Fibroblast of pulmonary artery (primary cell): ENCODE data around the gene GABRB1.

Experiments
- DNase-seq: peaks from one replicate; pipeline ENCODE4 v3.0.0-alpha.2; 2010; ENCODE audit warnings: low read depth
- H3K4me3 ChIP-seq: replicated peaks from 2 replicates; pipeline ENCODE4 v1.5.1; 2011; ENCODE audit warnings: low read depth, mild to moderate bottlenecking, control low read depth, low read length, moderate library complexity
- TF ChIP-seq, protein P1 (sequence below): IDR thresholded peaks from 2 replicates; pipeline ENCODE4 v1.5.1; 2011; ENCODE audit warnings: mild to moderate bottlenecking, control low read depth, low read length, inconsistent platforms; ENCODE audit errors: missing control alignments

GABRB1 gene

DNA sequence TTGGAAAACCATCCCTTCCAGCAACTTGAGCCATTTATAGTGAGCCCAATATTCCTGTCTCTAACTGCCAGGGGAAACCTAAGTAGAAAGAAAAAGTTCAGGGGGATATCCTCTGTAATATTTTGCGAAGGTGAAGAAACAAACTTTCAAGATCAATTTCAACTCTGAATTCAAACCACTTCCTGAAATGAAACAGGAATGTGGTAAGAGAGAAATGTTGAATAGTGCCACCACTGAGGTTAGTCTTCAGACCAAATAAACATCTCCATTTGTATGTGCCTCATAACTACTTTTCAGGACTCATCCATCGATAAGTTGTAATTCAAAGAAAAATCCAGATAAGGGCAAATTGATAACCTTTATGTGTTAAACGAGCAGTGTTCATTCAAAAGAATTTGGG, 128.7 kb downstream of the GABRB1 start:
- TF ChIP-seq, protein P1, sequence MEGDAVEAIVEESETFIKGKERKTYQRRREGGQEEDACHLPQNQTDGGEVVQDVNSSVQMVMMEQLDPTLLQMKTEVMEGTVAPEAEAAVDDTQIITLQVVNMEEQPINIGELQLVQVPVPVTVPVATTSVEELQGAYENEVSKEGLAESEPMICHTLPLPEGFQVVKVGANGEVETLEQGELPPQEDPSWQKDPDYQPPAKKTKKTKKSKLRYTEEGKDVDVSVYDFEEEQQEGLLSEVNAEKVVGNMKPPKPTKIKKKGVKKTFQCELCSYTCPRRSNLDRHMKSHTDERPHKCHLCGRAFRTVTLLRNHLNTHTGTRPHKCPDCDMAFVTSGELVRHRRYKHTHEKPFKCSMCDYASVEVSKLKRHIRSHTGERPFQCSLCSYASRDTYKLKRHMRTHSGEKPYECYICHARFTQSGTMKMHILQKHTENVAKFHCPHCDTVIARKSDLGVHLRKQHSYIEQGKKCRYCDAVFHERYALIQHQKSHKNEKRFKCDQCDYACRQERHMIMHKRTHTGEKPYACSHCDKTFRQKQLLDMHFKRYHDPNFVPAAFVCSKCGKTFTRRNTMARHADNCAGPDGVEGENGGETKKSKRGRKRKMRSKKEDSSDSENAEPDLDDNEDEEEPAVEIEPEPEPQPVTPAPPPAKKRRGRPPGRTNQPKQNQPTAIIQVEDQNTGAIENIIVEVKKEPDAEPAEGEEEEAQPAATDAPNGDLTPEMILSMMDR: no peak
- no peak for DNase-seq
- H3K4me3 ChIP-seq: no peak overlapping the region

DNA sequence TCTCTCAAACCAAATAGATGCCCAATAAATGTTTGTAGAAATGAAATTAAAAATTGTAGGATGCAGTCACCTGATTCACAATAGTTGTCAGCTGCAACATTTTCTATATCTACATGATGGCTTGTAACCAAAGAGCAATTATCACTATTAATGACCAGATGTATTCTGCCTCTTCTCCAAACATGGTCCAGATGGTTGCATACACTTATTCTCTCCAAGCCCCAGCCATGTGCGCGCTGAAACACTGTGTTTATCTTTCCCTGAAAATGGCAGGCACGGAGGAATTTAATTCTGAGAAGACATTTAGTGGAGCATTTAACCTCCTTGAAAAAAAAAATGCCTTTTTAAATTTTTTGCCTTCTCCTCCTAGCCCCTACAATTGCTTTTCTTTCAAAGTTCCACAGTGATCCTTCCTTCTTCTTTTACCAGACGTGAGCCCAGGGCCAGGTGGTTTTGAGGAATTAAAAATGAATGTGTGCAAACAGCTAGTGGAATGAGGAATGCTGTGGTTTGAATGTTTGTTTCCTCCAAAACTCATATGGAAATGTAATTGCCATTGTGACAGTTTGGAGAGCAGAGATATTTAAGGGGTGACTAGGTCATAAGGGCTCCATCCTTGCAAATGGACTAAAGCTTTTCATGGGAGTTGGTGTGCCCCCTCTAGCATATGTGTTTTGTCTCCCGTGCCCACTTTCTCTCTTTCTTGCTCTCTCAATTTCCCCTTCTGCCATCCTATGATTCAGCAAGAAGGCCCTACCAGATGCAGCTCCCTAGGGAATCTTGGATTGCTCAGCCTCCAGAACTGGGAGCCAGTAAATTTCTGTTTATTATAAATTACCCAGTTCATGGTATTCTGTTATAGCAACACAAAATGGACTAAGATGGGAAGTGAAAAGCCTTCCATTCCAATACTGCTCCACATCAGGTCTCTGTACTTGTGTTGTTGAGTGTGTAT, 136.0 kb downstream of the GABRB1 start:
- TF ChIP-seq, protein P1: no peak
- H3K4me3 ChIP-seq: no peak overlapping the region
- no peak for DNase-seq

DNA sequence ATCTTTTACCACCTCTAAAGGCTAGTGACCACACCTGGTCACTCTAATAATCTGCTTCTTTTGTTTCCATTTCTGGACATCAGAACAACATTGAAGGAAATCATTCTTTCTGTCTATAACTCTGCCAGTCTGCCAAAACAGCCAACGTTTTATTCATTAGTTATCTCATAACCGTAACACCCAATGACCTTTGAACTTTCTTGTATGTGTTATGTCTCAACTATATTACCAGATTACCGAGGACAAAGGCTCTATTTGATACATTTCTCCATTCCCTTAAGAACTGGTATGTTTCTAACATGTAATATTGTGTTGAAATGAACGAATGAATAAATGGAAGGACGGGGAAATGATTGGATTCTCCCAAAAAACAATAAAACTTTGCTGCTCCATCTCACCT, 152.7 kb downstream of the GABRB1 start:
- no peak for DNase-seq
- no peak overlapping the region for H3K4me3 ChIP-seq
- TF ChIP-seq, protein P1: no peak

DNA sequence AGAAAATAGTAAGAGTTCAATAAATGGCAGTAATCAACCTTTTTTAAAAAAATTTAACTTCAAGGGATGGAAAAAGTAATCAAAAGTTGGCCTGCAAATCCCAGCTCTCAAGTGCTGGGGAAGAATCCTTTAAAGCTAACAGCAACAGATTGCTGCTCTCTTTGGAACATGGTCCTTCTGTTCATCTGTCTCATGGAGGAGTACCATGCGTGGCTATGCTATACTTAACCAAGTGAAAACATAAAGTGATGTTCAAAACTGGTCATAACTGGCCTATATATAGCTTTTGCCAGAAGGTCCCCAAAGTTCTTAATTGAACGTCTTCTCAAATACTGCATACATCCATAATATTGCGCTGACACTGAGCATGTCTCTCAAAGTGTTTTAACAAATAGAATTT, 154.4 kb downstream of the GABRB1 start:
- TF ChIP-seq, protein P1: no peak
- no peak overlapping the region for H3K4me3 ChIP-seq
- DNase-seq: no peak

DNA sequence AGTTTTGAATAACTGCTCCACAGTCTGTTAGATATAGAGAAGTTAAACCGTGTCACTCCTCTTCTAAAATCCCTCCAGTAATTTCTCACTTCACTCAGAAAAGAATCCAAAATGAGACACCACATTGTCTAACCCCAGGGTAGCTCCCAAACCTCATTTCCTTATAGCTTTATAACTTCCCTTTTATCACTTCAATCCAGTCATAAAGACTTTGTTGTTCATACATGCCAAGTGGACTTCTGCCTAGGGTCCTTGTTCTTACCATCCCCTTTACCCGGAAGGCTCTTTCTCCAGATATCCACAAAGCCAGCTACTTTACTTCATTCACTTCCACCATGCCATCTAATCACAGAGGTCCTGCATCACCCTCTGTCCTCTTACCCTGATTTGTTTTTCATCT, 156.2 kb downstream of the GABRB1 start:
- no peak for DNase-seq
- no peak overlapping the region for H3K4me3 ChIP-seq
- TF ChIP-seq, protein P1: no peak

DNA sequence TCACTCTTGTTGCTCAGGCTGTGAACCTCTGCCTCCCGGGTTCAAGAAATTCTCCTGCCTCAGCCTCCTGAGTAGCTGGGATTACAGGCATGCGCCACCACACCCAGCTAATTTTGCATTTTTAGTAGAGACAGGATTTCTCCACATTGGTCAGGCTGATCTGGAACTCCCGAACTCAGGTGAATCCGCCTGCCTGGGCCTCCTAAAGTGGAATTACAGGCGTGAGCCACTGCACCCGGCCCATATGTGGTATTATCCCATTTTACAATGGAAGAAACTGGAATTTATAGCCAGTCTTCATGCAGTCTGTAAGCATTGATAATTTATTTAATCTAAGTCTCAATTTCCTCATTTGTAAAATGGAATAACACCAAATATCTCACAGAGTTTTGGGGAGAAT, 161.8 kb downstream of the GABRB1 start:
- no peak for DNase-seq
- TF ChIP-seq, protein P1: no peak
- H3K4me3 ChIP-seq: no peak overlapping the region
